Measurements from ENCODE around the gene PAOX.

GRCh38 chr10:133379152-133379800, at the start of gene PAOX:
- TF ChIP-seq CTCF (IDR thresholded peaks at IDR 0.05), result no peak
- peak in 1 of 2 donors; percentile 9 for TF ChIP-seq POLR2A (IDR thresholded peaks at IDR 0.05)
